NCI-H1436 treated with DMSO at 0.1 percent for 48 hours (cell line): Measurements from ENCODE around the gene RNASEL.
"Not testable (repeated sequence)": the region's sequence is repeated elsewhere in the genome, so short reads cannot be mapped to it uniquely, and the experiment has no call there.

ENCODE experiments used
- DNase-seq: peaks from one replicate; lab custom pipeline; 2025; lab: John Stamatoyannopoulos, UW

The RNASEL gene

GRCh38 chr1:182560392-182560984 lies 28.6 kb downstream of the RNASEL start:
- no peak for DNase-seq

GRCh38 chr1:182556279-182556678 lies 32.8 kb downstream of the RNASEL start:
- no peak for DNase-seq

DNA sequence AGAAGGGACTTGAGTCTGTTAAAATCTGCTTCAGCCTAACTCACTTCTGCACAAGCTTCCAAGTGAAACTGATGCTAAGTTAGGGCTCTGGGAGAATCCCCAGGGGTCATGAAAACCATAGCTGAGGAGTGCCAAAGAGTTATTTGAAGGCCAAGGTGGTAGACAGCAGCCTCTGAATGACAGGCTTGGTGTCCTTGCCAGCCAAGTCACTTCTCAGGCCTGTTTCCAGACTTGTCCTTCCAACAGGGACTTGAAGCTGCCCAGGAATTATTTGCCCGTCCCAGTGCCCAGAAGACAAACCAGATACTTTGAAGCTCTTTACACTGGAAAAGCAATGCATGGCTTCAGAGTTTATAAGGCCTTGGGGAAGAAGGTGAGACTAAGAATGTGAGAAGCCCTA lies 33.6 kb downstream of the RNASEL start:
- no peak for DNase-seq

DNA sequence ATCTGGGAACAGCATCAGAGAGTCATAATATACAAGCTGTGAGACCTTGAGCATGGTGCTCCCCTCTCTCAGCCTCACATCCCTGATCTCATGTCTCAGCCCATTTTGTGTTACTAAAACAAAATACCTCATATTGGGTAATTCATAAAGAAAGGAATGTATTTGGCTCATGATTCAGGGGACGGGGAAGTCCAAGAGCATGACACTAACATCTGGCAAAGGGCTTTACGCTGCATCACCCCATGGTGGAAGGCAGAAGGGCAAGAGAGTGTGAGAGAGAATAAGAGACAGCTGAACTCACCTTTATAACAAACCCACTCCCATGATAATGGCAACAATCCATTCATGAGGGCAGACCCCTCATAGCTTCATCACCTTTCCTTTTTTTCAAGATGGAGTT lies 36.5 kb downstream of the RNASEL start:
- DNase-seq: no peak

GRCh38 chr1:182549811-182550210 lies 39.2 kb downstream of the RNASEL start:
- DNase-seq: no peak

- no peak for DNase-seq
Observed at GRCh38 chr1:182549346-182549745, 39.7 kb downstream of the RNASEL start.

DNA sequence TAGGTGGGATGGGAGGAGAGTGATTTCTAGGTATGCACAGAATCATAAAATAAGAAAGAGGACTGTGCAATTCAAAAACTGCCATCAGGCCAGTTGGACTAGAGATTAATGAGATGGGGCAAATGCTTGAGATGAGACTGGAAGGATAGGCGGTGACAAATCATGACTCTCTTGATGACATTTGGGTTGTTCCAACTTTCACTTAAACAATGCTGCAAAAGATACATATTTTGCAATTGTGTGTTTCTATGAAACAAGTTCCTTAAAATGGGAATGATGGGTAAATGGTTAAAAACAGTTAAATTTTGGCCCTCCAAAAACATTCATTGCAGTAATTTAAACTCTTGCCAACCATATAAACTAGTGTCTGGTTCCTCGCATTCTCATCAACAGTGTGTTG lies 55.2 kb downstream of the RNASEL start:
- no peak for DNase-seq

DNA sequence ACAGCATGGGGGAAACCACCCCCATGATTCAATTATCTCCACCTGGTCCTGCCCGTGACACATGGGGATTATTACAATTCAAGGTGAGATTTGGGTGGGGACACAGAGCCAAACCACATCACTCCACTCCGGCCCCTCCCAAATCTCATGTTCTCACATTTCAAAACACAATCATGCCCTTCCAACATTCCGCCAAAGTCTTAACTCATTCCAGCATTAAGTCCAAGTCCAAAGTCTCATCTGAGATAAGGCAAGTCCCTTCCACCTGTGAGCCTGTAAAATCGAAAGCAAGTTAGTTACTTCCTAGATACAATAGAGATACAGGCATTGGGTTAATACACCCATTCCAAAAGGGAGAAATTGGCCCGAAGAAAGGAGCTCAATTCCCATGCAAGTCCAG lies 60.9 kb downstream of the RNASEL start:
- not testable (repeated sequence) for DNase-seq

GRCh38 chr1:182527680-182528079 lies 61.4 kb downstream of the RNASEL start:
- no peak for DNase-seq

- no peak for DNase-seq
Observed at GRCh38 chr1:182525342-182525741, 63.7 kb downstream of the RNASEL start.
